ENCODE measurements around the gene PTPRE.

GRCh38 chr10:127952918-127953317, 46.0 kb downstream of the PTPRE start:
- TF ChIP-seq, protein P1, sequence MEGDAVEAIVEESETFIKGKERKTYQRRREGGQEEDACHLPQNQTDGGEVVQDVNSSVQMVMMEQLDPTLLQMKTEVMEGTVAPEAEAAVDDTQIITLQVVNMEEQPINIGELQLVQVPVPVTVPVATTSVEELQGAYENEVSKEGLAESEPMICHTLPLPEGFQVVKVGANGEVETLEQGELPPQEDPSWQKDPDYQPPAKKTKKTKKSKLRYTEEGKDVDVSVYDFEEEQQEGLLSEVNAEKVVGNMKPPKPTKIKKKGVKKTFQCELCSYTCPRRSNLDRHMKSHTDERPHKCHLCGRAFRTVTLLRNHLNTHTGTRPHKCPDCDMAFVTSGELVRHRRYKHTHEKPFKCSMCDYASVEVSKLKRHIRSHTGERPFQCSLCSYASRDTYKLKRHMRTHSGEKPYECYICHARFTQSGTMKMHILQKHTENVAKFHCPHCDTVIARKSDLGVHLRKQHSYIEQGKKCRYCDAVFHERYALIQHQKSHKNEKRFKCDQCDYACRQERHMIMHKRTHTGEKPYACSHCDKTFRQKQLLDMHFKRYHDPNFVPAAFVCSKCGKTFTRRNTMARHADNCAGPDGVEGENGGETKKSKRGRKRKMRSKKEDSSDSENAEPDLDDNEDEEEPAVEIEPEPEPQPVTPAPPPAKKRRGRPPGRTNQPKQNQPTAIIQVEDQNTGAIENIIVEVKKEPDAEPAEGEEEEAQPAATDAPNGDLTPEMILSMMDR (IDR thresholded peaks at IDR 0.05; ENCODE audit: low read depth, low read length, missing input control) = no peak
- TF ChIP-seq RAD21 (IDR thresholded peaks at IDR 0.05) (no peak), GABPA (IDR thresholded peaks at IDR 0.05 in 1 of 2, conservative IDR thresholded peaks at IDR 0.05 in 1 of 2) (no peak), MAX (IDR thresholded peaks at IDR 0.05) (no peak), NR2F2 (IDR thresholded peaks at IDR 0.05) (no peak), YY1 (IDR thresholded peaks at IDR 0.05) (no peak), RXRA (IDR thresholded peaks at IDR 0.05) (no peak)
- TF ChIP-seq, protein P2, sequence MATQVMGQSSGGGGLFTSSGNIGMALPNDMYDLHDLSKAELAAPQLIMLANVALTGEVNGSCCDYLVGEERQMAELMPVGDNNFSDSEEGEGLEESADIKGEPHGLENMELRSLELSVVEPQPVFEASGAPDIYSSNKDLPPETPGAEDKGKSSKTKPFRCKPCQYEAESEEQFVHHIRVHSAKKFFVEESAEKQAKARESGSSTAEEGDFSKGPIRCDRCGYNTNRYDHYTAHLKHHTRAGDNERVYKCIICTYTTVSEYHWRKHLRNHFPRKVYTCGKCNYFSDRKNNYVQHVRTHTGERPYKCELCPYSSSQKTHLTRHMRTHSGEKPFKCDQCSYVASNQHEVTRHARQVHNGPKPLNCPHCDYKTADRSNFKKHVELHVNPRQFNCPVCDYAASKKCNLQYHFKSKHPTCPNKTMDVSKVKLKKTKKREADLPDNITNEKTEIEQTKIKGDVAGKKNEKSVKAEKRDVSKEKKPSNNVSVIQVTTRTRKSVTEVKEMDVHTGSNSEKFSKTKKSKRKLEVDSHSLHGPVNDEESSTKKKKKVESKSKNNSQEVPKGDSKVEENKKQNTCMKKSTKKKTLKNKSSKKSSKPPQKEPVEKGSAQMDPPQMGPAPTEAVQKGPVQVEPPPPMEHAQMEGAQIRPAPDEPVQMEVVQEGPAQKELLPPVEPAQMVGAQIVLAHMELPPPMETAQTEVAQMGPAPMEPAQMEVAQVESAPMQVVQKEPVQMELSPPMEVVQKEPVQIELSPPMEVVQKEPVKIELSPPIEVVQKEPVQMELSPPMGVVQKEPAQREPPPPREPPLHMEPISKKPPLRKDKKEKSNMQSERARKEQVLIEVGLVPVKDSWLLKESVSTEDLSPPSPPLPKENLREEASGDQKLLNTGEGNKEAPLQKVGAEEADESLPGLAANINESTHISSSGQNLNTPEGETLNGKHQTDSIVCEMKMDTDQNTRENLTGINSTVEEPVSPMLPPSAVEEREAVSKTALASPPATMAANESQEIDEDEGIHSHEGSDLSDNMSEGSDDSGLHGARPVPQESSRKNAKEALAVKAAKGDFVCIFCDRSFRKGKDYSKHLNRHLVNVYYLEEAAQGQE (IDR thresholded peaks at IDR 0.05) = no peak

All from liver (tissue), 3 donors.